Stimulated activated CD4-positive, alpha-beta T cell treated with anti-CD3 and anti-CD28 coated beads, Interleukin-4, amount 100 ng/mL, for 4 hours (primary cell): Measurements from ENCODE around the gene HSD17B8.
"Not testable (repeated sequence)": the region's sequence is repeated elsewhere in the genome, so short reads cannot be mapped to it uniquely, and the experiment has no call there.

ENCODE experiments used
- DNase-seq, 2 experiments: peaks; one replicate each; pipeline ENCODE4 v3.0.0-alpha.2; 2020

The HSD17B8 gene

DNA sequence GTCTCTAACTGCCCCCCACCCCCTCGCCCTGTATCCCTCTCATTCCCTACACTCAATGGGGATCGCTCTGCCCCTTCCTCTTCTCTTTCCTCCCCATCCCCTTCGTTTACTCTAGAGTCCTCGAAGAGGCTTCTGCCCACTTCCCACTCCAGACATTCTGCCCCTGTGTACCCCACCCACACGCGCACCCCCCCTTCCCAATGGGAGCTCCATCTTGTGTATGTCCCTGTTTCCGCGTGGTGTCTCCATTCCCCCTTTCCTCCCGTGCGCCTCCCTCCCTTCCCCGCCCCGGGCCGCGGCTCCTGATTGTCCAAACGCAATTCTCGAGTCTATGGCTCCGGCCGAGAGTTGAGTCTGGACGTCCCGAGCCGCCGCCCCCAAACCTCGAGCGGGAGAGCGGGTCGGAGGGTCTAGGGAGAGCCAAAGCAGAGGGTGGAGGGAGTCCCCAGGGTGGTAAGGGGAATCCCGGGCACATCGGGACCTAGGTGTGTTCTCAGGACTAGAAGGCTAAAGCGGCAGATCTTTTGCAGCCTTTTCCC is 3.2 kb downstream of the HSD17B8 start:
- DNase-seq = no peak

DNA sequence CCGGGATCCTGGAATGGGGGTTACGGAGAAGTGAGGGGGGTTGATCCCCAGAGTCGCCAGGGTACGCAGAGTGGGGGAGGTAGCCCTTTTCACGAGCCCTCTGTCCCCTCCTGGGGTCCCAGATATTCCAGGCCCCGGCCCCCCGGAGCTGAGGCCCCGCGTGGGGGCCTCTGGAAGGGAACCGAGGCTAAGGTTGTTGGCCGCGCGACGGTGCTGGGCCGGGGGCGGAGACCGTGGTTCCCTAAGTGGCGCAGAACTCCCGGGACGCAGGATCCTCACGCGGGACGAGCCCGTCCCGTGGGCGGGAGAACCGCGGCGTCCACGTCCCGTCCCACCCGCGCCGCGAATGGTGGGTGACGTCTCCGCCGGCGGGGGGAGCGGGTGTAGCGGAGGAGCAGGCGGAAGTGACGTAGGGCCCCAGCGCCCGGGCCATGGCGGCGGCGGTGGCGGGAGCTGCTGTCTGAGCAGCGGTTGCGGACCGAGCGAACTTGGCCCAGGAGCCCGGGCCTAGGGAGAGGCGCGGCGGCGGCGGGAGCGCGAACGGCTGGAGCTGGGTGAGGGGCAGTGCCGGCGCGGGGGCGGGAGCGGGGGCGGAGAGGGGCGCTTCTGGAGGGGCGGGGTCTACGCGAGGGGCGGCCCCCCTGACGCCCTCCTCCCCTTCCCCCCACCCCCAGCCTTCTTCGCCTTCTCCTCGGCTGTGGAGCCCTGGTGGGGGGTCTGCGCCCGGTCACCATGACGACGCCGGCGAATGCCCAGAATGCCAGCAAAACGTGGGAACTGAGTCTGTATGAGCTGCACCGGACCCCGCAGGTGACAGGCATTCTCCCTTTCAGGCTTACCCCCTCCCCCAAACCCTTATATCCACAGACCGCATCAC is 3.9 kb downstream of the HSD17B8 start, which contains the start of gene RING1:
RING1 (plus strand) TSS at position 410 of the 877 bp plus-strand sequence; CDS start at position 733, 323 bp downstream.
- peak; percentile 86 to 88 for DNase-seq

DNA sequence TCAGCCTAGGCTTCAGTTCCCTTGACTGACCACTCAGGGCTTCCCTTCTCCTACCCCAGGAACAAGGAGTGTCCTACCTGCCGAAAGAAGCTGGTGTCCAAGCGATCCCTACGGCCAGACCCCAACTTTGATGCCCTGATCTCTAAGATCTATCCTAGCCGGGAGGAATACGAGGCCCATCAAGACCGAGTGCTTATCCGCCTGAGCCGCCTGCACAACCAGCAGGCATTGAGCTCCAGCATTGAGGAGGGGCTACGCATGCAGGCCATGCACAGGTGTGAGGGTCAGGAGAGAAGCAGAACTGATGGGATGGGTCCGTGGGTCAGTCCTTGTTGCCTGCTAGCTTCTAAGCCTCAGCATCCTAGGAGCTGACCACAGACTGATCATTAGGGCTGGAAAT is 5.4 kb downstream of the HSD17B8 start:
- DNase-seq = no peak

DNA sequence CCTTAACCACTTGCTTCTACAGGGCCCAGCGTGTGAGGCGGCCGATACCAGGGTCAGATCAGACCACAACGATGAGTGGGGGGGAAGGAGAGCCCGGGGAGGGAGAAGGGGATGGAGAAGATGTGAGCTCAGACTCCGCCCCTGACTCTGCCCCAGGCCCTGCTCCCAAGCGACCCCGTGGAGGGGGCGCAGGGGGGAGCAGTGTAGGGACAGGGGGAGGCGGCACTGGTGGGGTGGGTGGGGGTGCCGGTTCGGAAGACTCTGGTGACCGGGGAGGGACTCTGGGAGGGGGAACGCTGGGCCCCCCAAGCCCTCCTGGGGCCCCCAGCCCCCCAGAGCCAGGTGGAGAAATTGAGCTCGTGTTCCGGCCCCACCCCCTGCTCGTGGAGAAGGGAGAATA is 6.7 kb downstream of the HSD17B8 start:
- no peak for DNase-seq

DNA sequence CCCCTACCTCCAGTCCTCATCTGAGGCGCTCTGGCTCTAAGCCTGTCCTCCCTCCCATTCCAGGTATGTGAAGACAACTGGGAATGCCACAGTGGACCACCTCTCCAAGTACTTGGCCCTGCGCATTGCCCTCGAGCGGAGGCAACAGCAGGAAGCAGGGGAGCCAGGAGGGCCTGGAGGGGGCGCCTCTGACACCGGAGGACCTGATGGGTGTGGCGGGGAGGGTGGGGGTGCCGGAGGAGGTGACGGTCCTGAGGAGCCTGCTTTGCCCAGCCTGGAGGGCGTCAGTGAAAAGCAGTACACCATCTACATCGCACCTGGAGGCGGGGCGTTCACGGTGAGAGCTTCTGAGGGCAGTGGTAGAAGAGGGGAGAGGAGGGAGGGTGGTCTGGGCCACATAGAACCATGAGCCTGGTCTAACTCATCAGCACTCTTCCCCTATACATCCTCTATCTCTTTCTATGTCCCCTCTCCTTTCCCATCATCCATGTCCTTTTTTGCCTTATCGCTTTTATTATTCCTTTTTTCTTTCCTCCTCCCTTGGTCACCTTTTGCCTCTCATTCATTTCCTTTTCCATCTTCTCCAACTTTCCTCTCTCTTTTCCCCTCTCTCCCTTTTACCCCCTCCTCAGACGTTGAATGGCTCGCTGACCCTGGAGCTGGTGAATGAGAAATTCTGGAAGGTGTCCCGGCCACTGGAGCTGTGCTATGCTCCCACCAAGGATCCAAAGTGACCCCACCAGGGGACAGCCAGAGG is 7.4 kb downstream of the HSD17B8 start:
- no peak for DNase-seq

DNA sequence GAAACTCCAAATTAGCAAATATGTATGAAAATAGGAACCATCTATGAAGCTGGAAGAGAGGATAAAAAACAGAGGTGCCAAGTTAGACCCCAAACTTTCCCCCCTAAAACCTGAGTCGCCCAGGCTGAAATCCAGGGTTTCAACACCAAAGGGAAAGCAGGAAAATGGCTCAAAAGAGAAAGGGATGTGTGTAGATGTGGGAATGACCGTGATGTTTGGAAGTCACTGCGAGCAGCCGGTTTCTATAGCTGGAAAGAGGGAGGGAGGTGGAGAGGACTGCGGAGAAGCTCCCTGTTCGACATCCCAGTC is 8.4 kb downstream of the HSD17B8 start:
- DNase-seq = no peak

DNA sequence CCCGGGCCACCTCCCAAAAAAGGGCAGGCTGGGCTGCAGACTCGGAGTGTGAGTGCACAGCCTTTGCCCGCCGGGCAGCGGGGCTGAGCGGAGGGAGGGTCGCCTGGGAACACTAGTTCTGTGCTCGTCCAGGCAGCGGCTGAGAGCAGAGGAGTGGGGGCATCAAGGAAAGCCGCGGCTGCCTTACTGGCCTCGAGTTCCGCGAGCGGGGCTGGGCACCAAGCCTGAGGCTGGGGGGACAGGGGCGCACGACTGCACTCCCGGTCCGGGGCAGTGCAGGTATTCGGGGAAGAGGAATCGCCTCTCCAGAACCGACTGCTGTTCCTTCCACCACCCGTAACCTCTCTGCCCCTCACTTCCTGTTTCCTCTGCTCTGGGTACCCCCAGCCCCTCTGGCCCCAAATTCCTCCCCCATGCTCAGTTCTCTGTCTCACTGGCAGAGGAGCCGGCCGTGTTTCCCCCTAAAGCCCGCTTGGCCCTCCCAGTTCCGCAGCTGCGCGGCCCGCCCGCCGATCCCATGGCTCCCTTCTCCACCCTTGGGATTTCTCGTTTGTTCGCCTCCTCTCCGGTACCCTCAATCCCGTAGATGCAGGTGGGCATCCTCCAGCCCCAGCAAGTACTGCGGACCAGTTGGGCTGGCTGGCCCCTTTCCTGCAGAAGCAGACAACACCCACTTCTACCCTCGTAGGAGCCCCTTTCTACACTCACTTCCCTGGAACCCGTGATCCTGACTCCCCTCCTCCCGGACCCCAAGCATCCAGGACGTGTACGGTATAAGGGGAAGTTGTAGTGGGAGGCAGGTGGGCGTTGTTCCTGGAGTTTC is 8.9 kb downstream of the HSD17B8 start:
- no peak for DNase-seq

DNA sequence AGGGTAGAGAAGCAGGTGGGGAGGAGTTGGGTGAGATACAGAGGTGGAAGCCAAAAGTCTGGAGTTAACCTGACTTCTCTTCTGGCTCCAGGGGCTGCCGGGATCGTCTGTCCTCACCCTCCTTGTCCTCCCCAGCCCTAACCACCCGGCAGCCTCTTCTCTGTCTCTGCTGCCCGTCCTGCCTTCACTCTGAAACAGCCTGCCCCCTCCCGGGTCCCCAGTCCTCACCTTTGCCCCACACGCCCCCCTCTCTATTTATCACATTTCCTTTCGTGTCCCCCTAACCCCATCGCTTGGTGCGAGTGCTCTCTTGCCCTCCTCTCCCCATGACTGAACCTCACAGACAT is 9.5 kb downstream of the HSD17B8 start:
- DNase-seq = no peak

DNA sequence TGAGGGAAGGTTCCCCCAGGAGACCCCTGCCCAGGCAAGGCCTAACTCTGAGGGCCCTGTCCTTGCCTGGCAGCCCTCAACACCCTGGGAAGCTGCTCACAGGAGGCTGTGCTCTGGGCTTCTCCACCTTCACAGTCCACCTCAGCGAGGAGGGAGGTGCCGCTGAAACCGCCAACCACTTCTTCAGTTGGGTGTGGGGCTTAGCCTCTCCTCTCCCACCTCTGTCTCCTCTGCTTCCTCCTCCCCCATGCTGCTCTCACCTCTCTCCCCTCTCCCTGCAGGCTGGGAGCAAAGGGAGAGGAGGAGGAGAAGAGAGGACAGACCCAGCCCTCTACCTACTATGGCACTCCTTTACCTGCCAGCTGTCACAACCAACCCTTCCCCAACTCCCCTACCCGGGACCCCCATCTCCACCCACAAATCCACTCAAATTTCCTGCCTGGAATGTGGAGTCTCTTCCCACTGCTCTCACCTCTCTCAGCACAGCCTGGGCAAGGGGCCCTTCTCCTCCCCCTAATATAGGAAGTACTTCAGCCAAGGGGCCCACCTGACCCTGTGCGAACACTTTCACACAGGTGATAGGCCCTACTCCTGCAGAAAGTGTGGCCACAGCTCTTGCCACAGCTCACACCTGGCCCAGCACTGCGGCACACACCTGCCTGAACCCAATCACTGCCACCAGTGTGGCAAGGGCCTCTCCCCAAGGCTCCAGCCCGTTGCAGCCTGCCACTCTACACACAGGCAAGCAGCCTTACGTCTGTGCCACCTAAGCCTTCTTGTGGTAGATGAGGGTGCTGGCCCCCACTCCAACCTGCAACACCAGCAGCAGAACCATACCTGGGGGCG is 11.0 kb downstream of the HSD17B8 start:
- DNase-seq = no peak

DNA sequence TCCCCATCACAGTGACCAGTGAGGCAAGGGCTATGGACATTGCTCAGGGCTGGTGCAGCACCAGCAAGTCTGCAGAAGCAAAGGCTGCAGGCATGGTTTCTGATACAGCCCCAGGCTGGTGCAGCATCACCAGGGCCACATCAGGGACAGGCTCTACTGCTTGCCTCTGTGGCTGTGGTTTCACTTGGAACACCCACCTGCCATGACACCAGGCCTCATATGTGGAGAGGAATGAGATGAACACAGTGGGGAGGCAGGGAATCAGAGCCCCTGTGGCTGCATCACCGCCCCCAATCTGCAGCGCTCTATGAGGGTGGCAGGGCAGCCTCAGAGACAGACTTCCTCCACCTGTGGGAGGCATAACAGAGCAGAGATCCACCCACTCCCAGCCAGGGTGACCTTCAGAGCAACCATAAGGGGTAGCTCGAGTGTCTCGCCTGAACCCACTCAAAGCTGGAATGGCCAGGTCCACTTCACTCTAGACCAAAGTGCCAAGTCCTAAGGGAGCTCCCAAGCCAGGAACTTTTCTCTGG is 11.7 kb downstream of the HSD17B8 start:
- no peak for DNase-seq

DNA sequence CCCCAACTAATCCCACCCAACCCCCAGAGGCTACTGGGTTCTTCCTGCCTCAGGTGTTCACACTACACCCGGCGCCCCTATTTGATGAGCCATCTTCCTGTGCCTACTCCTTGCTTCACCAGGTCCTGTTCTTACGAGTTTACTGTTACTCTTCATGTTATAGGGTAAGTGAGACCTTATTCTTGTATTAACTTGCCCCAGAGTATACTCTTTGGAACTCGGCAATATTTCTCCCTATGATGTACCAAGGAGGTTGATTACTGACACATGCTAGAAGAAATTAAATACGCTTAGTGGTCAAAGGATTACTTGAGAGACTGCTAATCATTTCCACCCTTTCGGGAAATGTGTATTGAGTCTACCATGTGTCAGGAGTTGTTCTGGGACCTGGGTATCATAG is 12.8 kb downstream of the HSD17B8 start:
- DNase-seq = no peak

DNA sequence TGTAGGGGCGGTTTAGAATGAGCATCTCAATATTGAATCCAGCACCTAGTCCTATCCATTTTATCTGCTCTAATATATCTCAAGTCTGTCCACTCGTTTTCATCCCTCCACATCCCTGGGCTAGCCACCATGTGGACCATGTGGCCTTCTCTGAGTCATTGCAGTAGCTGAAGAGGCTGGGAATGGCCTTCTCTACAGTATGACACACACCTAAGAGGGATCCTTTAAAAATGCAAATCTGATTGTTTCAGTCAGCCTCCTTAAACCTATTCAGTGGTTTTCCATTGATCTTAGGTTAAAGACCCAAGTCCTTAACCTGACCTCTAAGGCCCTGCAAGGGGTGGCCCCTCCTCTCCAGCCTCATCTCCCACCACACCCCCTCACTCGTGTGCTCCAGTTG is 13.2 kb downstream of the HSD17B8 start:
- DNase-seq = no peak

DNA sequence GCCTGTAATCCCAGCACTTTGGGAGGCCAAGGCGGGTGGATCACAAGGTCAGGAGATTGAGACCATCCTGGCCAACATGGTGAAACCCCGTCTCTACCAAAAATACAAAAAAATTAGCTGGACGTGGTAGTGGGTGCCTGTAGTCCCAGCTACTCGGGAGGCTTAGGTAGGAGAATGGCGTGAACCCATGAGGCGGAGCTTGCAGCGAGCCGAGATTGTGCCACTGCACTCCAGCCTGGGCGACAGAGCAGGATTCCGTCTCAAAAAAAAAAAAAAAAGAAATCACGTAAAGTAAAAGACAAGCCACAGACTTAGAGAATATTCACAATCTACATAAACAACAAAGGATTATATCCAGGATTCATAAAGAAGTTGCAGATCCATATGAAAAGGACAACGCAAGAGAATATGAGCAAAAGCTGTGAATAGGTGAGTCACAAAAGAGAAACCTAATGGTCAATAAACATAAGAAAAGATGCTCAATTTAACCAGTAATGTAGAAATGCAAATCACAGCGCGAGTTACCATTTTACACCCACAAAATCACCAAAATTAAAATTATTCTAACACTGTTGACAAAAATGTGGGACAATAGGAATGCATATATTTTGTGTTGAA is 22.2 kb downstream of the HSD17B8 start:
- DNase-seq = not testable (repeated sequence)

DNA sequence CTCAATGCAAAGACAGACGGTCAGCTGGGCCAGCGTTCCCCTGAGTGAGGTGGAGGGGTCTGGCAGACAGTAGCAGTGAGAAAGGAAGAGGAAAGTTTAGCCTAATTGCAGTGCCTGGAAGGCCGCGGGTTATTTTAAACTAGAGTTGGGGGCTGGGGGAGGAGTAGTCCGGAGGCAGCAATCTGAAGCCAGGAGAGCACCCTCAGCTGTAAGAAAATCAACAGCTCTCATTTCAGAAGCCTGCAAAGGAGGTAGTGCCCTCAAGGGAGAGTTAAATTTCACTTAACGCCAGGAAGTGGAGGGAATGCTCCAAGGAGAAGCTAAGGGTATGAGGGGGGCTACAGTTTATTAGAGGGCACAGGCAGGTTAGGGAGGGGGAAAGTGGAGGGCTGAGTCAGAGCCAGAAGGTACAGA is 30.8 kb downstream of the HSD17B8 start:
- DNase-seq = no peak

DNA sequence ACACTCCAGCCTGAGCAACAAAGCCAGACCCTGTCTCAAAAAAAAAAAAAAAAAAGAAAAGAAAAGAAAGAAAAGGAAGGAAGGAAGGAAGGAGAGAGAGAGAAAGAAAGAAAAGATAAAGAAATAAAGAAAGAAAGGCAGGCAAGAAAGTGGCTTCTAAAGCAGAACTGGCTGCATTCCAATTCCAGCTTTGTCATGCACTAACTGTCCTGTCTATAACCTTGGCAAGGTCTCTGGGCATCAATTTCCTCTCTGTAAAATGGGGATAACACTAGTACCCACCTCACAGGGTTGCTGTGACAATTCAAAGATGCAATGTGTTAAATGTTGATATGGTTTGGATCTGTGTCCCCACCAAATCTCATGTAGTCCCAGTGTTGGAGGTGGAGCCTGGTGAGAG is 31.9 kb downstream of the HSD17B8 start:
- no peak for DNase-seq

DNA sequence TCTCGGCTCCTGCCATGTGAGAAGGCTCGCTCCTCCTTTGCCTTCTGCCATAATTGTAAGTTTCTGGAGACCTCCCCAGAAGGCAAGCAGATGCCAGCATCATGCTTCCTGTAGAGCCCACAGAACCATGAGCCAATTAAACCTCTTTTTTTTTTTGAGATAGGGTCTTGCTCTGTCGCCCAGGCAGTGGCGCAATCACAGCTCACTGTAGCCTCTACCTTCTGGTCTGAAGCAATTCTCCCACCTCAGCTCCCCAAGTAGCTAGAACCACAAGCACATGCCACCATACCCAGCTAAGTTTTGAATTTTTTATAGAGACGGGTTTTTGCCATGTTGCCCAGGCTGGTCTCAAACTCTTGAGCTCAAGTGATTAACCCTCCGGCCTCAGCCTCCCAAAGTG is 32.4 kb downstream of the HSD17B8 start:
- DNase-seq = no peak

DNA sequence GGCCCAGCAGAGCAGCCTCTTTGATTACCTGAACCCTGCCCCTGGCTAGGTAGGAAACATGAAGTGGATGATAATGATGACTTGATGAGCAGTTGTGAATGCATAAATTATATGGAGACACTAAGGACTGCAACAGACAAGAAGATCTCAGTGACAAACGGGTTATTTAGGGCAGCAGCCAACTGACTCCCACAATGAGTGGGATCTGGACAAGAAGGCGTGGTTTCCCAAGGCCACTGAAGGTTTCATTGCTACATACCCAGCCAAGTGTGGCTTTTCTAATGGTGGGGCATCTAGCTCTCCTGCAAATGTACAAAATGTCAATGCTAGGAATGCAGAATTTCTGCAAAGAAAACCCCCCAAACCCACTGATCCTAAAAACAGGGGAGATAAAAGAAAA is 33.3 kb downstream of the HSD17B8 start:
- DNase-seq = no peak

DNA sequence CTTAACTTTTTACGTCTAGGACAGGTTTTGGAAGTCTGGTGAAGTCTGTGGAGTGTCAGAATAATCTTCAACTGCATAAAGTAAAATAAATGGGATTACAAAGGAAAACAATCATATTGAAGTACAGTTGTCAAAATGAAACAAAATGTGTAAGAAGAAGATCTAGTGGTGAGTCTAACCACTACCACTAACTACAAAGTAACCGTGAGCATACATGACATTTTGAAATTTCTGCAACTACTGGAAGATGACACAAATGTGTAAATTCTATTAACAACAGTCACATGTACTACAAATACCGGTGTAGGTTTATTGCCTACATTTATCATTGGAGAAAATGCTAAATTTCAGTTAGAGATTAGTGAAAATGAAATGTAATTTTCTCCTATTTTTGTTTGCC is 37.5 kb downstream of the HSD17B8 start:
- no peak for DNase-seq

DNA sequence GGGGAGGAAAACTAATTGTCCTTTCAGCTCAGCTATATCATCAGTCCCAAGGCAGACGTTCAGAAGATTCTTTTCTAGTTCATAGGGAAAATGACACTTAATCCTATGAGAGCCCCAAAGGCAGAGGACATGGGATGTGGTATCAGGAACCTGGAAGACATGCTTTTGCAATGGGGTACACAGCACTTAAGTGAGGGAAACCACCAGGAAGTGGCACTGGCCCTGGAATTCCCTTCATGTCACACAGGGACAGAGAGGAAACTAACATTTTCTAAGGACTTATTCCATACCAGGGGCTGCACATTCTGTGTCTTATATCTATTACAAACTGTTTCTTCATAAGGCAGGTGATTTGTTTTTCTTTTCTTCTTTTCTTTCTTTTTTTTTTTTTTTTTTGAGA is 39.0 kb downstream of the HSD17B8 start:
- no peak for DNase-seq

DNA sequence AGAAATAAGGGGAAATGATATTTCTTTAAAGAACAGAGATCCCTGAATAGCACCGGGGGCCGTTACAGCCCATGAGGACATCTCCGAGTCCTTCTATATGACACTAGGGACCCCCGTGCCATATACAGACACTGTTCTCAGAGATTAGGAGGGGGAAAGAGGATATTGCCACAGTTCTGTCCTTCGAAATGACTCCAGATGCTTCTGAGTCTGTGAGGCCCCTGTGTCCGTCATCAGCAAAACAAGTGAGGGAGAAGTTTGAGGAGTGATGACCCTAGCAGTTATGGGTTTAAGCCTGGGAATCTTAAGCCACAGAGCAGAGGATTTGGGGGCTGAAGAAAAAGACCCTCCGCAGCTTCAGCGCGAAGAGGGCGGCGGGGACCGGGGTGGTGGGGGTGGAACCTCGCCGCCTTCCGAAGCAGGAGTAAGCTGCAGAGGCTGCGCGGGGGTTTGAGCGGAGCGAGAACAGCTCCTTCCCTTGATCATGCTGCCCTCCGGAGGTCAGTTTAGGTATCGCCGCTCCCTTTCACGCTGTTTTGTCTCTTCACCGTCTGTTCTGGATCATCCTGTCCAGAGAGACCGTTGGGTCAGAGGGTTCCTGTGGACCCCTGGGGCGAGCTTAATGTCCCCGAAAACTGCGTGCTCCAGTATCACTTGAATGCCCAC is 43.7 kb downstream of the HSD17B8 start:
- peak; percentile 88 to 90 for DNase-seq

DNA sequence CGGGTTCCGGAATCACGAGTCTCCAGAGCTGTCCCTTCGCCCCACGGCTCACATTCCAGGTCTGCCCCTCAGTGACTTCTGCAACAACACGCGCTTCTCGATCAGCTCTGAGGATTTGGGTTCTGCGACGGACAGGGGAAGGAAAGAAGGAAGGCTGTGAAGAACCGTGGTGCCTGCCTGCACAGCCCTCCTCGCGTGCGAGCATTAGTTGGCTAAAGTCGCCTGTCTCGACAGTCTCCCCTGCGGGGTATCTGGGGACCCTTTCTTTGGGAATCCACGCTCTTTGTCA is 44.1 kb downstream of the HSD17B8 start:
- no peak for DNase-seq
